ENCODE measurements around the gene KLHL17.

KLHL17 gene

GRCh38 chr1:923131-923990 lies 37.0 kb upstream of the KLHL17 start, which contains the start of gene SAMD11:
Gene SAMD11, plus strand, starts transcription at chr1:923923. Its CDS starts 509 bp downstream, at chr1:924432.
- peak; percentile 36 to 77 for DNase-seq

- no peak for DNase-seq
These were observed 36.3 kb upstream of the KLHL17 start for GRCh38 chr1:923991-924655.

- DNase-seq, result no peak
These were observed 35.5 kb upstream of the KLHL17 start for GRCh38 chr1:924656-925560.

DNA sequence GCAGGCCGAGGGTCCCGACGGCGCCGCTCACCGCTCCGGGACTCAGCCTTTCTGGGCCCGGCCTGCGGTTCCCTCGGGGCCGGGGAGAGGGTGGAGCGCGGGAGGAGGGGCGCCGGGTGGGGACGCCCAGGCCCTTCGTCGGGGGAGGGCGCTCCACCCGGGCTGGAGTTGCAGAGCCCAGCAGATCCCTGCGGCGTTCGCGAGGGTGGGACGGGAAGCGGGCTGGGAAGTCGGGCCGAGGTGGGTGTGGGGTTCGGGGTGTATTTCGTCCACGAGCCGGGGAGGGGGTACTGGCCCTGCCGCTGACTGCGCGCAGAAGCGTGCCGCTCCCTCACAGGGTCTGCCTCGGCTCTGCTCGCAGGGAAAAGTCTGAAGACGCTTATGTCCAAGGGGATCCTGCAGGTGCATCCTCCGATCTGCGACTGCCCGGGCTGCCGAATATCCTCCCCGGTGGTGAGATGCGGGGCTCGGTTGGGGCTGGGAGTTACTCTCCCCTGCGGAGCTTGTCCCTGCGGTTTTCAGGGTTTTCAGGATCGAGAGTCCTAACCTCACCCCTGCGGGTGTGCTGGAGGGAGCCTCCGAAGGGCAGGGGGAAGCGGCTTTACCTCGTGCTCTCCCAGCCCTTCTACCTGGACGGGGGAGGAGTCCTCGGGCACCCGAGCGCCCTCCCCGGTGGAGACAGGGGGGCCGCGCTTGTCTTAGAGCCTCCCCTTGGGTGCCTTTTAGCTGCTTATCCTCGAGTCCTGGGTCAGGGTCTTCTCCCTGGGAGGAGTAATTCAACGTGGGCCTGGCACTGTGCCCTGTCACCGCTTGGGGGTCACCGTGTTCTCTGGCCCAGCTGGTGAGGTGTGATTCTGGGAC lies 34.6 kb upstream of the KLHL17 start:
- DNase-seq, result no peak

- DNase-seq, result no peak
These were observed 33.1 kb upstream of the KLHL17 start for GRCh38 chr1:927234-927633.

- DNase-seq, result no peak
These were observed 32.6 kb upstream of the KLHL17 start for GRCh38 chr1:927748-928147.

- no peak for DNase-seq
These were observed 31.3 kb upstream of the KLHL17 start for GRCh38 chr1:928825-929661.

DNA sequence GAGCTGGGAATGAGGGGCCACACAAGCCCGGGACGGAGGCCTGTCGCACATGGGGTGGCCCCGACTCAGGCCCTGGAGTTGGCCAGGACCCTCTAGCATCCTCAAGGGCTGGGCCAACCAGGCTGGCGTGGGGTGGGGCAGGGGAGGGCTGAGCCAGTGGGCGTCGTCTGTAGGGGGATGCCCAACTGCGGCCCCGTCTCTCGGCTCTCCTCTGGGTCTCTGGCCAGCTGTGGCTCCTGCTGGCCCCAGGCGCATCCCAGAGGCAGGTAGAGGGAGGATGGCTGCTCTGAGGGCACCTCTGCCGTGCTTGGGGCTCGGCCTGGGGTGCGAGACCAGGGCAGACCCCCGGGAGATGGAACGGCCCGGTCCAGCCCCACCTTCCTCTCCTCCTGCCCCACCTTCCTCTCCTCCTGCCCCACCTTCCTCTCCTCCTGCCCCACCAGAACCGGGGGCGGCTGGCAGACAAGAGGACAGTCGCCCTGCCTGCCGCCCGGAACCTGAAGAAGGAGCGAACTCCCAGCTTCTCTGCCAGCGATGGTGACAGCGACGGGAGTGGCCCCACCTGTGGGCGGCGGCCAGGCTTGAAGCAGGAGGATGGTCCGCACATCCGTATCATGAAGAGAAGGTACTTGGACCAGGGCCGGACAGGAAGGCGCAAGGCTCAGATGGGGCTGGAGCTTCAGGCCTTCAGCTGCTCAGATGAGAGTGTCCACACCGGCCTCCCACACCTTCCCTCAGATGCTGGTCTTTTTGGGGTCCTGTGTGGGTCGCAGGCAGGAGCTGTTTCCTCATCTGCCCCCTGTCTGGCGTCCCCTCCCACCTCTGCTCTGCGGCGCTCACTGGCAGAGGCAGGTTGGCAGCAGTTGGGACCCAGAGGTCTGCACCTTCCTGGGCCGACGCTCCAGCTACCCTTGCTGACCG lies 30.4 kb upstream of the KLHL17 start:
- no peak for DNase-seq

- no peak for DNase-seq
These were observed 29.7 kb upstream of the KLHL17 start for GRCh38 chr1:930633-931138.

DNA sequence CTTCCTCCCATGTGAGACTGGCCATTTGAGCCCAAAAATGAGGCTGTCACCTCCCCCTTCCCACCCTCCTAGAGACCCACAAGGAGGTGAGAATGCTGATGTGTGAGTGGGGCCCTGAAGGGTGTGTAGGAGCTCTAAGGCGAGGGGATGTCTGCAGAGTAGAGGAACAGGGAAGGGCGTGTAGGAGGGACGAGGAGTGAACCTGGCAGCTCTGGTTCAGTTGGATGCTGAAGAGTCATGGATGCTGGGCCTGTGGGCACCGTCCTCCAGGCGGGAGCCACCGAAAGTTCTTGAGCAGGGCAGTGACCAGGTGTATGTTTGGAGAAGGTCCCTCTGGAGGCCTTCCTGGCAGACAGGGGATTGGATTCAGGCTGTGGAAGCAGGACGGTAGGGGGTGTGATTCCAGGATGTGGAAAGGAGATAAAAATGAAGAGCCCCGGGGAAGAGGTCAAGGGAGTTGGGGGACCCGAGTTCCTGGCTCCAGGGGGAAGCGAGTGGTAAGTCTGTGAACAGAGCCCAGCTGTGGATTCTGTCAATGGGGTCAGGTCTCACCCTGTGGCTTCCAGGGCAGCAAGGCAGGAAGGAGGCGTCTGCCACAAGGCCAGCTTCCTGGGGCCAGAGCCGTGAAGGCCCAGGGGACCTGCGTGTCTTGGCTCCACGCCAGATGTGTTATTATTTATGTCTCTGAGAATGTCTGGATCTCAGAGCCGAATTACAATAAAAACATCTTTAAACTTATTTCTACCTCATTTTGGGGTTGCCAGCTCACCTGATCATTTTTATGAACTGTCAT lies 28.8 kb upstream of the KLHL17 start:
- DNase-seq, result no peak

DNA sequence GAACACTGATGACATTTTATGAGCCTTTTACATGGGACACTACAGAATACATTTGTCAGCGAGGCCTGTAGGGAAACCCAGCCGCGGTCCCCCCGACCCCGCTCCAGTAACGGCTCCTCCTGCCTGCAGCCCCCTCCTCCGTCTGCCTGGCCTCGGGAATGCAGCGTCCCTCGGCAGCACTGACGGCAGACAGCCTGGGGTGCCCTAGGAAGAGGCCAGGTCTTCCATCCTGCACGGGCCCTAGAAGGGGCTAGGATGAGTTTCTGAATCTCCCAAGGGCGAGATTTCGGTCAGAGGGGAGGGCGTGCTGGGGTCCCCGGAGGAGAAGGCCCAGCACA lies 28.2 kb upstream of the KLHL17 start:
- DNase-seq, result no peak

DNA sequence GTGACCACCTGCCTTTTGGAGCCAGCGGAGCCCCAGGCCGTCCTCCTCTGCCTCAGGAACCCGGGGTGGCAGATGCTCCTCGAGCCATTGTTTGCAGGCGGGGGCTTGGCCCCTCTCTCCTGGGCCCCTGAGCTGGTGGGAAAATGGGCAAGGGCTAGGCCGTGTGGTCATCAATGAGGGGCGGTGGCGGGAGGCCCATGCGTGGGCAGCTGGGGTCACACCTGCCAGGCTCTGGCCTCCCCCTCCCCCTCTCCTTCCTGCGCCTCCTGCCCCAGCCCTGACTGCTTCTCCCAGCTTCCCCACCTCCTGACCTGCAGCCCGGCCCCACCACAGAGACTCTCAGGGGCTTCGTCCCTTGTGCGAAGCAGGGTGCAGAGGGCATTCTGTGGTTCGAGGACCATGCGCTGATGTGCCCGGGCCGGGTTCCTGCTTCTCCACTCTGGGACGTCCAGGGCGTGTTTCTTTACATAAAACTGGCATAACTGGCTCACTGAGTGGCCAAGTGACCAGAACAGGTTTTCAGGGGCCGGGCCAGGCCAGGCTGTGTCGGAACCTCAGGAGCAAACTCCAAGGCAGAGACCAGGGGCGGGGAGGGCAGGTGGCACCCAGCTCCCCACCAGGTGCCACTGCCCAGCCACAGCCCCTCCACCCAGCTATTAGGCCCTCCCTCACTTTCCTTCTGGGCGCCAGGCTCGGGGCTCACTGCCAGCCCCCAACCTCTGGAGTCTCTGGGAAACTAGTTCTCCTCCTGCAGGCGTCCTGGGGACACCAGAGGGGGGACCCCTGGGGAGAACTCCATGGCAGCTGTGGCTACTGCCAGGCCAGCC lies 27.4 kb upstream of the KLHL17 start:
- DNase-seq, result no peak

GRCh38 chr1:933603-933940 lies 26.8 kb upstream of the KLHL17 start:
- DNase-seq, result no peak

GRCh38 chr1:934991-935750 lies 25.2 kb upstream of the KLHL17 start:
- no peak for DNase-seq

- DNase-seq, result no peak
These were observed 24.6 kb upstream of the KLHL17 start for GRCh38 chr1:935751-936231.

GRCh38 chr1:936348-937264 lies 23.8 kb upstream of the KLHL17 start:
- no peak for DNase-seq

All from CD4-positive, alpha-beta T cell treated with Interferon alpha-2 for 1 hour (primary cell).